ENCODE results near the gene FARS2. TPM values are rescaled to one million over a fixed set of nuclear protein-coding genes. Genes with fewer than 3 reads are reported as not detected.

FARS2 gene
- total RNA-seq, 2 experiments from 2014 or later: 13.8 to 14.3 TPM

- Histone ChIP-seq H3K4me3 (ENCODE audit: low read depth, low read length, poor library complexity, severe bottlenecking) (no peak overlapping the region), H3K27ac (ENCODE audit: low read depth, low read length, poor library complexity, severe bottlenecking) (no peak overlapping the region), H3K4me1 (ENCODE audit: insufficient read depth, low read length, poor library complexity, severe bottlenecking) (no peaks in the 10 kb centered on the region), H3K79me2 (ENCODE audit: insufficient read depth, low read depth, low read length) (no peaks in the 10 kb centered on the region), H2AFZ (ENCODE audit: low read length) (no peak overlapping the region), H3K36me3 (ENCODE audit: insufficient read depth, low read length) (no peaks in the 10 kb centered on the region), H3K9me3 (ENCODE audit: low read length) (no peaks in the 10 kb centered on the region), H4K20me1 (ENCODE audit: insufficient read depth, low read length) (no peaks in the 10 kb centered on the region), H3K4me2 (ENCODE audit: low read length) (no peak overlapping the region), H3K9me2 (ENCODE audit: insufficient read depth, low read length) (no peaks in the 10 kb centered on the region)
- ChIA-PET POLR2A (no interaction called here), CTCF (ENCODE audit: unreplicated experiment) (no interaction called here)
- TF ChIP-seq, protein P1, sequence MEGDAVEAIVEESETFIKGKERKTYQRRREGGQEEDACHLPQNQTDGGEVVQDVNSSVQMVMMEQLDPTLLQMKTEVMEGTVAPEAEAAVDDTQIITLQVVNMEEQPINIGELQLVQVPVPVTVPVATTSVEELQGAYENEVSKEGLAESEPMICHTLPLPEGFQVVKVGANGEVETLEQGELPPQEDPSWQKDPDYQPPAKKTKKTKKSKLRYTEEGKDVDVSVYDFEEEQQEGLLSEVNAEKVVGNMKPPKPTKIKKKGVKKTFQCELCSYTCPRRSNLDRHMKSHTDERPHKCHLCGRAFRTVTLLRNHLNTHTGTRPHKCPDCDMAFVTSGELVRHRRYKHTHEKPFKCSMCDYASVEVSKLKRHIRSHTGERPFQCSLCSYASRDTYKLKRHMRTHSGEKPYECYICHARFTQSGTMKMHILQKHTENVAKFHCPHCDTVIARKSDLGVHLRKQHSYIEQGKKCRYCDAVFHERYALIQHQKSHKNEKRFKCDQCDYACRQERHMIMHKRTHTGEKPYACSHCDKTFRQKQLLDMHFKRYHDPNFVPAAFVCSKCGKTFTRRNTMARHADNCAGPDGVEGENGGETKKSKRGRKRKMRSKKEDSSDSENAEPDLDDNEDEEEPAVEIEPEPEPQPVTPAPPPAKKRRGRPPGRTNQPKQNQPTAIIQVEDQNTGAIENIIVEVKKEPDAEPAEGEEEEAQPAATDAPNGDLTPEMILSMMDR (conservative IDR thresholded peaks at IDR 0.05; ENCODE audit: low read length): no peak
- no TSS peak for BruUV-seq (replicated peaks)
- DNase-seq (ENCODE audit: low spot score): no peak
- intact Hi-C loops (cut with micrococcal nuclease; ENCODE audit: unreplicated experiment): no loop called here
Observed at GRCh38 chr6:5540370-5540769, 279.1 kb downstream of the FARS2 start.

DNA sequence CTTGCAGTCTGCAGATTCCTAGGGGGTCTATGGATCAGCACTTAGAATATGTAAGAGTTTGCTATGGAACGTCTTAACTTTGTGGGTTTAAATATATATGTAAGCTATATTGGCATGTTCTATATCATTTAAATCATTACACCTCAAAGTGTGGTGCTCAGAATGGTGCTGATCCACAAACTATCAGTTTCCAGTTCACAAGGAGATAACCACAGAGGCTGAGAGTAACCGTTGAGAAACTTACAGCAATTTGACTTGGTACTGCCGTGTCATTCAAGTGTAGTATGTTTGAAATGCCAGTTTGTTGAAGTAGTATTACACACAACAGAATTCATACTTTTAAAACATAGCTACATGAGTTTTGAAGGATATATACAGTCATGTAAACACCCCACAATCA is 279.7 kb downstream of the FARS2 start:
- Histone ChIP-seq H3K79me2 (ENCODE audit: insufficient read depth, low read depth, low read length) (no peaks in the 10 kb centered on the region), H3K4me2 (ENCODE audit: low read length) (no peak overlapping the region), H3K27ac (ENCODE audit: low read depth, low read length, poor library complexity, severe bottlenecking) (no peak overlapping the region), H3K9me2 (ENCODE audit: insufficient read depth, low read length) (no peaks in the 10 kb centered on the region), H4K20me1 (ENCODE audit: insufficient read depth, low read length) (no peaks in the 10 kb centered on the region), H3K4me1 (ENCODE audit: insufficient read depth, low read length, poor library complexity, severe bottlenecking) (no peaks in the 10 kb centered on the region), H3K9me3 (ENCODE audit: low read length) (no peaks in the 10 kb centered on the region), H2AFZ (ENCODE audit: low read length) (no peak overlapping the region), H3K36me3 (ENCODE audit: insufficient read depth, low read length) (no peaks in the 10 kb centered on the region), H3K4me3 (ENCODE audit: low read depth, low read length, poor library complexity, severe bottlenecking) (no peak overlapping the region)
- TF ChIP-seq, protein P1 (conservative IDR thresholded peaks at IDR 0.05; ENCODE audit: low read length): no peak
- no peak for TF ChIP-seq EZH2phosphoT487 (IDR thresholded peaks at IDR 0.05; ENCODE audit: borderline replicate concordance, low read depth, low read length)
- intact Hi-C loops (cut with micrococcal nuclease; ENCODE audit: unreplicated experiment): no loop called here
- no peak for DNase-seq (ENCODE audit: low spot score)
- CTCF ChIA-PET (ENCODE audit: unreplicated experiment): no interaction called here
- BruUV-seq (replicated peaks): no TSS peak
- POLR2A ChIA-PET: no interaction called here

- CTCF ChIA-PET (ENCODE audit: unreplicated experiment): no interaction called here
- no peak overlapping the region for H2AFZ ChIP-seq (ENCODE audit: low read length)
- no TSS peak for BruUV-seq (replicated peaks)
Observed at GRCh38 chr6:5541751-5542432, 280.6 kb downstream of the FARS2 start.

More at GRCh38 chr6:5541751-5542432, 280.6 kb downstream of the FARS2 start:
- intact Hi-C loops (cut with micrococcal nuclease; ENCODE audit: unreplicated experiment): no loop called here
- H3K4me3 ChIP-seq (ENCODE audit: low read depth, low read length, poor library complexity, severe bottlenecking): no peak overlapping the region
- H3K79me2 ChIP-seq (ENCODE audit: insufficient read depth, low read depth, low read length): no peaks in the 10 kb centered on the region
- DNase-seq (ENCODE audit: low spot score): no peak
- H4K20me1 ChIP-seq (ENCODE audit: insufficient read depth, low read length): no peaks in the 10 kb centered on the region
- no peaks in the 10 kb centered on the region for H3K4me1 ChIP-seq (ENCODE audit: insufficient read depth, low read length, poor library complexity, severe bottlenecking)
- no peaks in the 10 kb centered on the region for H3K9me3 ChIP-seq (ENCODE audit: low read length)
- no peak overlapping the region for H3K4me2 ChIP-seq (ENCODE audit: low read length)
- no peaks in the 10 kb centered on the region for H3K9me2 ChIP-seq (ENCODE audit: insufficient read depth, low read length)
- POLR2A ChIA-PET: no interaction called here
- H3K27ac ChIP-seq (ENCODE audit: low read depth, low read length, poor library complexity, severe bottlenecking): no peak overlapping the region
- TF ChIP-seq, protein P1 (conservative IDR thresholded peaks at IDR 0.05; ENCODE audit: low read length): no peak
- no peak for TF ChIP-seq EZH2phosphoT487 (IDR thresholded peaks at IDR 0.05; ENCODE audit: borderline replicate concordance, low read depth, low read length)
- H3K36me3 ChIP-seq (ENCODE audit: insufficient read depth, low read length): no peaks in the 10 kb centered on the region
